Neural progenitor cell (in vitro differentiated cells): ENCODE results near the gene INPP5E. TPM values are rescaled to one million over a fixed set of nuclear protein-coding genes. Genes with fewer than 3 reads are reported as not detected.

Source experiments
- DNase-seq: peaks from one replicate; pipeline ENCODE4 v3.0.0-alpha.2; 2016; ENCODE audit warnings: low spot score
- H2AFZ ChIP-seq: fragments of 200-600 bp; sonication (generic); replicated peaks from 2 replicates; pipeline ENCODE4 v1.6.1; 2016; ENCODE audit warnings: antibody characterized with exemption
- H3F3A ChIP-seq: fragments of 200-600 bp; sonication (generic); 2 replicates; pipeline ENCODE4 v1.6.1; 2016; ENCODE audit warnings: antibody characterized with exemption, low read depth
- H3K27ac ChIP-seq: fragments of 200-600 bp; sonication (generic); 2 replicates; pipeline ENCODE4 v1.5.1; 2016; ENCODE audit warnings: mild to moderate bottlenecking
- H3K27me3 ChIP-seq: fragments of 200-600 bp; sonication (generic); 2 replicates; pipeline ENCODE4 v1.6.1; 2016; ENCODE audit warnings: mild to moderate bottlenecking, moderate library complexity
- H3K36me3 ChIP-seq: fragments of 200-600 bp; sonication (generic); 2 replicates; pipeline ENCODE4 v1.5.1; 2016
- H3K4me1 ChIP-seq: fragments of 200-600 bp; sonication (generic); 2 replicates; pipeline ENCODE4 v1.6.1; 2016; ENCODE audit warnings: mixed run types
- H3K4me2 ChIP-seq: fragments of 200-600 bp; sonication (generic); 2 replicates; pipeline ENCODE4 v1.6.1; 2016
- H3K4me3 ChIP-seq: fragments of 200-600 bp; sonication (generic); 2 replicates; pipeline ENCODE4 v1.5.1; 2016
- H3K79me2 ChIP-seq: fragments of 200-600 bp; sonication (generic); 2 replicates; pipeline ENCODE4 v1.6.1; 2016; ENCODE audit warnings: low read depth
- H3K9ac ChIP-seq: fragments of 200-600 bp; sonication (generic); 2 replicates; pipeline ENCODE4 v1.6.1; 2016
- H3K9me3 ChIP-seq: fragments of 200-600 bp; sonication (generic); 2 replicates; pipeline ENCODE4 v1.5.1; 2016; ENCODE audit warnings: low read depth
- H4K20me1 ChIP-seq: fragments of 200-600 bp; sonication (generic); 2 replicates; pipeline ENCODE4 v1.6.1; 2016; ENCODE audit warnings: low read depth
- H3K27ac Mint-ChIP-seq: 3 replicates; pipeline ENCODE4 v1.8.0; 2021; ENCODE audit warnings: mixed read lengths
- H3K27me3 Mint-ChIP-seq: 2 replicates; pipeline ENCODE4 v1.8.0; 2022; ENCODE audit warnings: low read depth, mild to moderate bottlenecking, inconsistent platforms, moderate library complexity, mixed read lengths; ENCODE audit not compliant: insufficient read depth
- H3K36me3 Mint-ChIP-seq: 3 replicates; pipeline ENCODE4 v1.8.0; 2021; ENCODE audit warnings: mixed read lengths
- H3K4me1 Mint-ChIP-seq: 3 replicates; pipeline ENCODE4 v1.8.0; 2021; ENCODE audit warnings: mixed read lengths
- H3K4me3 Mint-ChIP-seq: 3 replicates; pipeline ENCODE4 v1.8.0; 2021; ENCODE audit warnings: mild to moderate bottlenecking, moderate library complexity, mixed read lengths
- H3K9me3 Mint-ChIP-seq: 3 replicates; pipeline ENCODE4 v1.8.0; 2020; ENCODE audit warnings: mixed read lengths
- EZH2 ChIP-seq: fragments of 200-600 bp; sonication (generic); IDR thresholded peaks from 2 replicates; pipeline ENCODE4 v1.6.1; 2017; ENCODE audit warnings: antibody characterized with exemption, mild to moderate bottlenecking, moderate library complexity
- EZH2phosphoT487 ChIP-seq: fragments of 200-600 bp; sonication (generic); IDR thresholded peaks from 2 replicates; pipeline ENCODE4 v1.6.1; 2017; ENCODE audit warnings: antibody characterized with exemption
- total RNA-seq: library from RNA; depleted of rRNA; stranded (reverse); fragments of >200 nt; gene quantifications from 2 replicates; pipeline ENCODE4 v1.2.3, GENCODE V29; 2015; ENCODE audit warnings: low replicate concordance
- TF ChIP-seq, protein P1 (sequence below): fragments of 200-600 bp; sonication (generic); IDR thresholded peaks from 2 replicates; pipeline ENCODE4 v1.5.1; 2017; ENCODE audit warnings: antibody characterized with exemption, mild to moderate bottlenecking

INPP5E gene
- total RNA-seq, 1 donor from 2014 or later: 8.8 TPM

DNA sequence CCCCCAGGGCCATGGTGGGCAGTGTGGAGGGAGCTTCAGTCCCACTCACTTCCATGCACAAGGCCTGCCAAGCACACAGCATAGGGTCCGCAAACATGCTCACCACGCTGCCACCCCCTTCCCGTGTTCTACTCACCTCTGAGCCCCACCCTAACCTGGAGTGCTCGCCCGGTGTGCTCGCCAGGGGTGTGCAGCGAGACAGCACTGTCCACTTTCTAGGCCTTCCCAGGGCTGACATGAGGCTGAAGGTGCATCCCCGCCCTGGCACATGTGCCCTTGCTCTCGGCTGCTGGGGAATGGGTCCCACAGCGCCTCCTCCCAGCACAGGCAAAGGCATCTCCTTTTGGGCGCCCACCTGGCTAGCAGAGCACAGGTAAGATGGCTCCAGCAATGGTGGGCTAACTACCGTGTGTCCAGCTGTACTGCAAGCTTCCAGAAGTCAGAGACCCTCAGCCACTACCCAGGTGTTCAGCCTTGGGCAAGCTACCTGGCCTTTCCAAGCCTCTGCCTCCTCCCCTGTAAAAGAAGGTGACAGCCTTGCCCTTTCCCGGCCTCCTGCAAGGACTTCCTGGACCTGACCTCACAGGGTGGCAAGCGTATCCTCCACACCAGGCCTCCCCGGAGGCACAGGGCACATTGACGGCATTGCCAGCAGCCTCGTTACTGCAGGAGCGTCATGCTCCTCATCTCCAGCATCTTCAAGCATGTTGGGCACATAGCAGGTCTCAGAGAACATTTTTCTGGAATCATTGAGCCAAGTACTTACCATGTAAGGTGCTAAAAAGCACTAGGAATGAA lies 47.4 kb upstream of the INPP5E start:
- TF ChIP-seq, protein P1, sequence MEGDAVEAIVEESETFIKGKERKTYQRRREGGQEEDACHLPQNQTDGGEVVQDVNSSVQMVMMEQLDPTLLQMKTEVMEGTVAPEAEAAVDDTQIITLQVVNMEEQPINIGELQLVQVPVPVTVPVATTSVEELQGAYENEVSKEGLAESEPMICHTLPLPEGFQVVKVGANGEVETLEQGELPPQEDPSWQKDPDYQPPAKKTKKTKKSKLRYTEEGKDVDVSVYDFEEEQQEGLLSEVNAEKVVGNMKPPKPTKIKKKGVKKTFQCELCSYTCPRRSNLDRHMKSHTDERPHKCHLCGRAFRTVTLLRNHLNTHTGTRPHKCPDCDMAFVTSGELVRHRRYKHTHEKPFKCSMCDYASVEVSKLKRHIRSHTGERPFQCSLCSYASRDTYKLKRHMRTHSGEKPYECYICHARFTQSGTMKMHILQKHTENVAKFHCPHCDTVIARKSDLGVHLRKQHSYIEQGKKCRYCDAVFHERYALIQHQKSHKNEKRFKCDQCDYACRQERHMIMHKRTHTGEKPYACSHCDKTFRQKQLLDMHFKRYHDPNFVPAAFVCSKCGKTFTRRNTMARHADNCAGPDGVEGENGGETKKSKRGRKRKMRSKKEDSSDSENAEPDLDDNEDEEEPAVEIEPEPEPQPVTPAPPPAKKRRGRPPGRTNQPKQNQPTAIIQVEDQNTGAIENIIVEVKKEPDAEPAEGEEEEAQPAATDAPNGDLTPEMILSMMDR: no peak
- no peak for TF ChIP-seq EZH2phosphoT487
- TF ChIP-seq EZH2: no peak
- H3K4me1 ChIP-seq: no peaks in the 10 kb centered on the region
- Mint-ChIP-seq H3K4me1 (peaks cover 28% of the 10 kb centered on the region), H3K27me3 (peaks cover 10% of the 10 kb centered on the region), H3K9me3 (no peaks in the 10 kb centered on the region), H3K27ac (no peak overlapping the region), H3K4me3 (no peak overlapping the region), H3K36me3 (no peaks in the 10 kb centered on the region)
- peaks cover 24% of the 10 kb centered on the region for H4K20me1 ChIP-seq
- no peaks in the 10 kb centered on the region for H3K36me3 ChIP-seq
- no peak overlapping the region for H3K4me2 ChIP-seq
- no peak overlapping the region for H3K4me3 ChIP-seq
- H3F3A ChIP-seq: peaks cover 10% of the 10 kb centered on the region
- no peaks in the 10 kb centered on the region for H3K9me3 ChIP-seq
- H3K9ac ChIP-seq: no peak overlapping the region
- H3K27ac ChIP-seq: no peak overlapping the region
- peaks cover 16% of the 10 kb centered on the region for H3K79me2 ChIP-seq
- no peaks in the 10 kb centered on the region for H3K27me3 ChIP-seq
- DNase-seq: no peak
- no peak overlapping the region for H2AFZ ChIP-seq

DNA sequence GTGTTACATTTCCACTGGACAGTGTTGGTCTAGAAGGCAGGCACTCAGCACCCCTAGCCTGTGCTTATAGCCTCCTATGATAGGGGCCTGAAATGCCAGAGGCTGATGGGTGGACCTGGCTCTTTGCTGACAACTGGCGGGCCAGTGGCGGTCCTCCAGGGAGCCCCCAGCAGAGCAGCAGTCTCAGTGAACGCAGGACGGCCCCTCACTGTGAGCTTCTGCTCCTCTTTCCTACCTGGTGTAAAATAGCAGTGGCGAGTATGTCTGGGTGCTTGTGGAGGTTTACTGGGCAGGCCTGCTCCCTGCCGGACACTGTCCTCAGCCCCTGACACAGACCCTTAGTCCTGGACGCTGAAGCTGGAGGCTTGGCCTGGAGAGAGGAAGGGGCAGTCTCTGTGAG lies 46.5 kb upstream of the INPP5E start:
- Histone ChIP-seq H3K4me2 (no peak overlapping the region), H3K36me3 (no peaks in the 10 kb centered on the region), H3K9me3 (no peaks in the 10 kb centered on the region), H3K9ac (no peak overlapping the region), H3F3A (peaks cover 10% of the 10 kb centered on the region), H2AFZ (no peak overlapping the region), H3K27ac (no peak overlapping the region), H3K4me1 (peaks cover 8% of the 10 kb centered on the region), H3K27me3 (no peaks in the 10 kb centered on the region), H3K79me2 (peaks cover 25% of the 10 kb centered on the region), H3K4me3 (no peak overlapping the region), H4K20me1 (peaks cover 32% of the 10 kb centered on the region)
- Mint-ChIP-seq H3K4me1 (peaks cover 37% of the 10 kb centered on the region), H3K9me3 (no peaks in the 10 kb centered on the region), H3K27me3 (peaks cover 12% of the 10 kb centered on the region), H3K4me3 (no peak overlapping the region), H3K27ac (no peak overlapping the region), H3K36me3 (no peaks in the 10 kb centered on the region)
- TF ChIP-seq EZH2phosphoT487: no peak
- TF ChIP-seq EZH2: no peak
- TF ChIP-seq, protein P1: no peak
- DNase-seq: no peak

DNA sequence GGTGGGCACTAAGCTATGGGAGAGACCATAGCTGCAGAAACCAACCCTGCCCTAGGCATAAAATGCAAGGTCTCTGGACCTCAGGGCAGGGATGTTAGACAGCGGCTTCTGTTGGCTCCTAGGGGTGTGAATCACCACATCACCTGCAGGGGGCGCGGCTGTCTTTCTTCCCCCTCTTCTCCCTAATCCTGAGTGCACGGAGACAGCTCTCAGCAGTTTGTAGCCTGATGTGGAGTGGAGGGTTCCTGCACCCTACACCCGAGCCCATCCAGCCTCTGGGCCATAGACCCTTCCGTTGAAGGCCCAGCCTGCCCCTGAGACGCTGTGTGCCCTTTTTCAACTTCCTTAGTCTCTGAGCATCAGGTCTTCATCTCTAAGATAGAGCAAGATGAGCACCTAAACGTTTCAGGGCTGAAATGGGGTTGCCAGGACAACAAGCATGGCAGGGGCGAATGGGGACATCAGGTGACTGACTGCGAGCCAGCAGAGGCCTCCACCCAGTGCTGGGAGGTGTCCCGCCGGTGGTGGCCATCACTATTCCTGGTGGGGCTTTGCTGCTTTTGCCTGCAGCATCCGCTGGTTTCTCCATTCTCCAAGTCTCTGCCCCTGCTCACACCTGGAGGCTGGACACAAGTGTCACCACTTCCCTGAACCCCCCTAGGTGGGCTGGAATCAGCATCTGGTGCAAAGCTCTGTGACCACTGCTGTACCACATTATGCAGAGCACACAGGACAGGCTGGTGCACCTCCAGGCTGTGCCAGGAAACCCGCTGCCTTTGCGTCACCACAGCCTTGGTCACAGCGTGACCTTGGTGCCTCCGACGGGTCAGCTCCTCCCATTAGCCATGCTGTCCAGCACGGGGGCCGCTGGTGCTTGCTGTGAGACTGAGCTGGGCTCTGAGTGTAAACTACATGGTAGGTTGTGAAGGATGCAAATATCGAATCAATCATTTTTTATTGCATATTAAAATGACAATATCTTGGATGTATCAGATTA lies 45.7 kb upstream of the INPP5E start:
- Mint-ChIP-seq H3K27me3 (peaks cover 12% of the 10 kb centered on the region), H3K36me3 (no peaks in the 10 kb centered on the region), H3K9me3 (no peaks in the 10 kb centered on the region), H3K4me3 (peak overlapping the region; percentile 80), H3K4me1 (peaks cover 39% of the 10 kb centered on the region), H3K27ac (no peak overlapping the region)
- Histone ChIP-seq H3K9ac (no peak overlapping the region), H3K79me2 (peaks cover 33% of the 10 kb centered on the region), H3K36me3 (no peaks in the 10 kb centered on the region), H3K27me3 (no peaks in the 10 kb centered on the region), H3F3A (peaks cover 10% of the 10 kb centered on the region), H3K4me2 (no peak overlapping the region), H4K20me1 (peaks cover 37% of the 10 kb centered on the region), H3K27ac (no peak overlapping the region), H3K9me3 (no peaks in the 10 kb centered on the region), H2AFZ (no peak overlapping the region), H3K4me1 (peaks cover 8% of the 10 kb centered on the region), H3K4me3 (no peak overlapping the region)
- TF ChIP-seq, protein P1: peak; percentile 81
- TF ChIP-seq EZH2: no peak
- TF ChIP-seq EZH2phosphoT487: no peak
- DNase-seq: peak; percentile 86
